ENCODE results near the gene HEMGN. TPM values are rescaled to one million over a fixed set of nuclear protein-coding genes. Genes with fewer than 3 reads are reported as not detected.

HEMGN gene
- total and polyA plus RNA-seq, 10 of the 15 experiments (the other 5 are each of a cell fraction or from before 2014, with no cell fraction given), result 0.03 to 0.28 (median 0.09) TPM; not detected in 4

GRCh38 chr9:97904725-97905124 is 33.2 kb downstream of the HEMGN start (continued):
- TF ChIP-seq PAX5 (IDR thresholded peaks at IDR 0.05; ENCODE audit: borderline replicate concordance, low read depth, low read length) (no peak), NFYA (IDR thresholded peaks at IDR 0.05; ENCODE audit: borderline replicate concordance, low read depth, low read length) (no peak), CHD2 (IDR thresholded peaks at IDR 0.05; ENCODE audit: borderline replicate concordance, low read depth, low read length) (no peak), NRF1 (conservative IDR thresholded peaks at IDR 0.05; ENCODE audit: low read depth, low read length) (no peak), ATF7 (IDR thresholded peaks at IDR 0.05; ENCODE audit: low read depth) (no peak), ZNF274 (IDR thresholded peaks at IDR 0.05; ENCODE audit: insufficient read depth, insufficient read length) (no peak), BCL3 (IDR thresholded peaks at IDR 0.05; ENCODE audit: borderline replicate concordance, insufficient read depth, low read depth, low read length, poor library complexity, severe bottlenecking) (no peak), USF2 (IDR thresholded peaks at IDR 0.05; ENCODE audit: borderline replicate concordance, low read depth, low read length) (no peak), E4F1 (IDR thresholded peaks at IDR 0.05; ENCODE audit: borderline replicate concordance, partially characterized antibody) (no peak), FOXK2 (IDR thresholded peaks at IDR 0.05) (no peak), ZBED1 (IDR thresholded peaks at IDR 0.05; ENCODE audit: borderline replicate concordance) (no peak), ZNF622 (IDR thresholded peaks at IDR 0.05) (no peak), RFX5 (IDR thresholded peaks at IDR 0.05; ENCODE audit: low read depth, low read length) (no peak)

All from GM12878 (cell line).